Panc1 (cell line): ENCODE measurements around the gene ILDR2. TPM values are rescaled to one million over a fixed set of nuclear protein-coding genes. Genes with fewer than 3 reads are reported as not detected.

Experiments used
- ATAC-seq: fragments of 200-7000 bp; cut with Tn5 transposase; 2 replicates; pipeline ENCODE4 v1.9.1; 2020; ENCODE audit warnings: mild to moderate bottlenecking, moderate library complexity
- BruUV-seq: library from RNA; stranded (reverse); fragments of 400-500 nt; replicated peaks from 2 replicates; lab custom pipeline; 2021; lab: Mats Ljungman, UMichigan
- CTCF ChIA-PET: fragments of 300-600 bp; sonication (Branson Sonifier 250); formaldehyde crosslinking; loops from one replicate; lab custom pipeline; 2022; ENCODE audit warnings: antibody characterized with exemption; lab: Charles Lee
- POLR2A ChIA-PET: fragments of 300-600 bp; sonication (Branson Sonifier 250); formaldehyde crosslinking; loops from one replicate; lab custom pipeline; 2022; ENCODE audit warnings: antibody characterized with exemption; lab: Charles Lee
- DNase-seq: peaks from one replicate; pipeline ENCODE4 v3.0.0-alpha.2; 2010; ENCODE audit warnings: low read depth, low spot score
- H3K27ac ChIP-seq: 2 replicates; pipeline ENCODE4 v1.5.1; 2011; ENCODE audit warnings: mild to moderate bottlenecking, low read length, inconsistent platforms
- H3K27me3 ChIP-seq: fragments of 200-500 bp; sonication (Bioruptor generic); 2 replicates; pipeline ENCODE4 v1.6.0; 2014; ENCODE audit warnings: low read length, inconsistent platforms; ENCODE audit not compliant: control insufficient read depth, insufficient read depth
- H3K36me3 ChIP-seq: fragments of 200-500 bp; sonication (Bioruptor generic); 2 replicates; pipeline ENCODE4 v1.5.1; 2014; ENCODE audit warnings: inconsistent platforms, mild to moderate bottlenecking, low read length, moderate library complexity; ENCODE audit not compliant: control insufficient read depth, insufficient read depth
- H3K4me1 ChIP-seq: 2 replicates; pipeline ENCODE4 v1.5.1; 2011; ENCODE audit warnings: inconsistent platforms, mild to moderate bottlenecking, low read length, moderate library complexity; ENCODE audit not compliant: control insufficient read depth, insufficient read depth
- H3K4me3 ChIP-seq, 2 experiments: 2 replicates each; pipeline ENCODE4 v1.5.1; 2011 to 2012; ENCODE audit warnings: low read depth in 2 of 2, low read length in 2 of 2, mild to moderate bottlenecking in 2 of 2, inconsistent platforms in 1 of 2, moderate library complexity in 1 of 2
- H3K9me3 ChIP-seq: fragments of 200-500 bp; sonication (Bioruptor generic); 2 replicates; pipeline ENCODE4 v1.5.1; 2014; ENCODE audit warnings: low read depth, mild to moderate bottlenecking, inconsistent platforms, low read length, moderate library complexity; ENCODE audit not compliant: control insufficient read depth, insufficient read depth
- POLR2AphosphoS5 ChIP-seq: IDR thresholded peaks from 2 replicates; pipeline ENCODE4 v1.6.1; 2012; ENCODE audit warnings: mild to moderate bottlenecking, low read depth, low read length, moderate library complexity
- SIN3A ChIP-seq: IDR thresholded peaks from 2 replicates; pipeline ENCODE4 v1.6.1; 2012; ENCODE audit warnings: low read depth, mild to moderate bottlenecking, low read length, moderate library complexity, borderline replicate concordance; ENCODE audit not compliant: insufficient read depth
- TCF7L2 ChIP-seq: IDR thresholded peaks from 2 replicates; pipeline ENCODE4 v1.6.1; 2011; ENCODE audit warnings: mild to moderate bottlenecking, low read depth, low read length, inconsistent platforms
- in situ Hi-C: cut with HindIII; loops from 2 replicates; pipeline ENCODE4 v1.10.0; 2016; ENCODE audit warnings: low sequenced_read_pairs, low pct_unique_long_range_greater_than_20kb
- intact Hi-C: fragments of 100-400 bp; cut with micrococcal nuclease; formaldehyde crosslinking; loops from one replicate; pipeline ENCODE4 v1.10.0; 2022; ENCODE audit not compliant: unreplicated experiment
- total RNA-seq: library from RNA; stranded (reverse); gene quantifications from one replicate; pipeline ENCODE4 v1.2.1, GENCODE V29; 2021; ENCODE audit not compliant: unreplicated experiment
- TF ChIP-seq, protein P1 (sequence below): fragments of 450-650 bp; IDR thresholded peaks from 2 replicates; pipeline ENCODE4 v1.5.1; 2017; ENCODE audit warnings: mild to moderate bottlenecking
- TF ChIP-seq, protein P2 (sequence below), 2 experiments: IDR thresholded peaks; 2 replicates each; pipeline ENCODE4 v1.6.1; 2011 to 2012; ENCODE audit warnings: low read depth in 2 of 2, control low read depth in 1 of 2, low read length in 1 of 2, mild to moderate bottlenecking in 1 of 2, moderate library complexity in 1 of 2; ENCODE audit not compliant: insufficient read depth in 1 of 2

The ILDR2 gene
- total RNA-seq, 1 experiment from 2014 or later = 0.08 TPM

DNA sequence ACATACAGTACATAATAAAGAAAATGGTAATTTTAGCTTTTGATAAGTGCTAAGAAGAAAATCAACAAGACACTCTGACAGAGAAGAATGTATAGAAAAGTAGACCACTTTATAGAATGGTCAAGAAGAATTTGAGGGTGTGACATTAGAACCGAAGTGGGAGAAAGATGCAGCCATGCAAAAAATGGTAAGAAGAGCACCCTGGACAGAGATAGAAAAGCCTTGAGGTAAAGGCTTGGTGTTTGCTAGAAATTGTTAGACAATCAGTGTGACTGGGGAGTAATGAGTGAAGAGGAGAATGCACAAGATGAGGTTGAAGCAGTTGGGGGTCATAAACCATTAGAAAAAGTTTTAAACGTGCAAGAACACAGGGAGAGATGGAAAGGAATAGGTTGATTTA, 37.2 kb upstream of the ILDR2 start:
- DNase-seq = no peak
- H3K27ac ChIP-seq = no peak overlapping the region
- H3K36me3 ChIP-seq = no peaks in the 10 kb centered on the region
- POLR2A ChIA-PET = no interaction called here
- H3K4me1 ChIP-seq = no peaks in the 10 kb centered on the region
- no peak for ATAC-seq
- no peak overlapping the region for H3K4me3 ChIP-seq
- H3K27me3 ChIP-seq = peaks cover 20% of the 10 kb centered on the region
- in situ Hi-C loops = no loop called here
- TF ChIP-seq, protein P1, sequence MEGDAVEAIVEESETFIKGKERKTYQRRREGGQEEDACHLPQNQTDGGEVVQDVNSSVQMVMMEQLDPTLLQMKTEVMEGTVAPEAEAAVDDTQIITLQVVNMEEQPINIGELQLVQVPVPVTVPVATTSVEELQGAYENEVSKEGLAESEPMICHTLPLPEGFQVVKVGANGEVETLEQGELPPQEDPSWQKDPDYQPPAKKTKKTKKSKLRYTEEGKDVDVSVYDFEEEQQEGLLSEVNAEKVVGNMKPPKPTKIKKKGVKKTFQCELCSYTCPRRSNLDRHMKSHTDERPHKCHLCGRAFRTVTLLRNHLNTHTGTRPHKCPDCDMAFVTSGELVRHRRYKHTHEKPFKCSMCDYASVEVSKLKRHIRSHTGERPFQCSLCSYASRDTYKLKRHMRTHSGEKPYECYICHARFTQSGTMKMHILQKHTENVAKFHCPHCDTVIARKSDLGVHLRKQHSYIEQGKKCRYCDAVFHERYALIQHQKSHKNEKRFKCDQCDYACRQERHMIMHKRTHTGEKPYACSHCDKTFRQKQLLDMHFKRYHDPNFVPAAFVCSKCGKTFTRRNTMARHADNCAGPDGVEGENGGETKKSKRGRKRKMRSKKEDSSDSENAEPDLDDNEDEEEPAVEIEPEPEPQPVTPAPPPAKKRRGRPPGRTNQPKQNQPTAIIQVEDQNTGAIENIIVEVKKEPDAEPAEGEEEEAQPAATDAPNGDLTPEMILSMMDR = no peak
- TF ChIP-seq TCF7L2 (no peak), POLR2AphosphoS5 (no peak), SIN3A (no peak)
- TF ChIP-seq, protein P2, sequence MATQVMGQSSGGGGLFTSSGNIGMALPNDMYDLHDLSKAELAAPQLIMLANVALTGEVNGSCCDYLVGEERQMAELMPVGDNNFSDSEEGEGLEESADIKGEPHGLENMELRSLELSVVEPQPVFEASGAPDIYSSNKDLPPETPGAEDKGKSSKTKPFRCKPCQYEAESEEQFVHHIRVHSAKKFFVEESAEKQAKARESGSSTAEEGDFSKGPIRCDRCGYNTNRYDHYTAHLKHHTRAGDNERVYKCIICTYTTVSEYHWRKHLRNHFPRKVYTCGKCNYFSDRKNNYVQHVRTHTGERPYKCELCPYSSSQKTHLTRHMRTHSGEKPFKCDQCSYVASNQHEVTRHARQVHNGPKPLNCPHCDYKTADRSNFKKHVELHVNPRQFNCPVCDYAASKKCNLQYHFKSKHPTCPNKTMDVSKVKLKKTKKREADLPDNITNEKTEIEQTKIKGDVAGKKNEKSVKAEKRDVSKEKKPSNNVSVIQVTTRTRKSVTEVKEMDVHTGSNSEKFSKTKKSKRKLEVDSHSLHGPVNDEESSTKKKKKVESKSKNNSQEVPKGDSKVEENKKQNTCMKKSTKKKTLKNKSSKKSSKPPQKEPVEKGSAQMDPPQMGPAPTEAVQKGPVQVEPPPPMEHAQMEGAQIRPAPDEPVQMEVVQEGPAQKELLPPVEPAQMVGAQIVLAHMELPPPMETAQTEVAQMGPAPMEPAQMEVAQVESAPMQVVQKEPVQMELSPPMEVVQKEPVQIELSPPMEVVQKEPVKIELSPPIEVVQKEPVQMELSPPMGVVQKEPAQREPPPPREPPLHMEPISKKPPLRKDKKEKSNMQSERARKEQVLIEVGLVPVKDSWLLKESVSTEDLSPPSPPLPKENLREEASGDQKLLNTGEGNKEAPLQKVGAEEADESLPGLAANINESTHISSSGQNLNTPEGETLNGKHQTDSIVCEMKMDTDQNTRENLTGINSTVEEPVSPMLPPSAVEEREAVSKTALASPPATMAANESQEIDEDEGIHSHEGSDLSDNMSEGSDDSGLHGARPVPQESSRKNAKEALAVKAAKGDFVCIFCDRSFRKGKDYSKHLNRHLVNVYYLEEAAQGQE (IDR thresholded peaks at IDR 0.05; ENCODE audit: insufficient read depth in 1 of 2, low read depth in 2 of 2, low read length in 1 of 2) = no peak
- CTCF ChIA-PET = no interaction called here
- intact Hi-C loops = no loop called here
- no peaks in the 10 kb centered on the region for H3K9me3 ChIP-seq
- BruUV-seq = no TSS peak

DNA sequence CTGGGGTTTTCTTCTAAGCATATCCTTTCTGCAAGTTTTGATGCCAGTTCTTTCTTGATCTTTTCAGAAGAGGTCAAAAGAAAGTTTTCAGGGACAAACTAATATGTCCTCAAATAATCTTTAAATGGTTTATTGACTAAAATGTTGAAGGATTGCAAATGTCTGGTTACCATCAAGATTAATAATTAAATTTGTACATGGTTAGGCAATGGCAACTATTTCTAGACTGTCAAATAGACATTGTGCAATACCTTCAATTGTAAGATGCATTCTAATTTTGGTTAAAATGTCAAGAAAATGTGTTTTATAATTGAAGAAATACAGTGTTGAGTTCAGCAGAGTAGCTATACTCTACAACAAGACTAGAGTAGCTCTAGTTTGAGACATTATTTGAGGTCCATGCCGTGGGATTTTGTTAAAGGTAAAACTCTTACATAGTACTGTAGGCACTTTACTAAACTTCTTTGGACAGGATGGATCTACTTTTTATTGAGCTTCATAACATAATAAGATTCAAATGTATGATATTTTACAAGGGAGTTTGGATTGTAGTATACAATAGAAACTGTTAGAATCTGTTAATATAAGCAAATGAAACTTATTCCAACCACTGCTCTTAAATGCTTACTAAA, 36.3 kb upstream of the ILDR2 start:
- H3K4me1 ChIP-seq = no peaks in the 10 kb centered on the region
- intact Hi-C loops = no loop called here
- BruUV-seq = no TSS peak
- no peak for TF ChIP-seq SIN3A
- TF ChIP-seq, protein P2 (IDR thresholded peaks at IDR 0.05; ENCODE audit: insufficient read depth in 1 of 2, low read depth in 2 of 2, low read length in 1 of 2) = no peak
- H3K4me3 ChIP-seq = no peak overlapping the region
- in situ Hi-C loops = no loop called here
- H3K27me3 ChIP-seq = peaks cover 20% of the 10 kb centered on the region
- ATAC-seq (no peak), DNase-seq (no peak)
- H3K36me3 ChIP-seq = no peaks in the 10 kb centered on the region
- no peak overlapping the region for H3K27ac ChIP-seq
- ChIA-PET POLR2A (interaction anchor here (0.6 kb wide), 1 partner anchor 14 kb away, joined by 4 read pairs; no protein-coding TSS in a partner anchor), CTCF (no interaction called here)
- H3K9me3 ChIP-seq = no peaks in the 10 kb centered on the region
